ENCODE data around the gene ANXA2R. TPM values are rescaled to one million over a fixed set of nuclear protein-coding genes. Genes with fewer than 3 reads are reported as not detected.

Gene ANXA2R
- total and polyA plus RNA-seq, 2 of the 4 experiments (the other 2 are of a cell fraction), result 1.3 to 3.6 TPM

GRCh38 chr5:43001748-43002147 lies 38.4 kb downstream of the ANXA2R start:
- H2BK15ac ChIP-seq (ENCODE audit: low read depth, low read length), result no peak overlapping the region
- in situ Hi-C loops (cut with MboI; ENCODE audit: low sequenced_read_pairs), result no loop called here
- TF ChIP-seq USF2 (IDR thresholded peaks at IDR 0.05; ENCODE audit: low read depth, low read length), result no peak
- no peak for TF ChIP-seq POLR2A (IDR thresholded peaks at IDR 0.05; ENCODE audit: low read depth, low read length)
- no peak for TF ChIP-seq RFX5 (IDR thresholded peaks at IDR 0.05; ENCODE audit: low read depth, low read length)
- TF ChIP-seq MAFK (IDR thresholded peaks at IDR 0.05; ENCODE audit: low read depth, low read length), result peak; percentile 62
- TF ChIP-seq SMC3 (IDR thresholded peaks at IDR 0.05; ENCODE audit: low read depth, low read length), result no peak
- TF ChIP-seq BHLHE40 (IDR thresholded peaks at IDR 0.05; ENCODE audit: low read depth, low read length), result no peak
- TF ChIP-seq RAD21 (IDR thresholded peaks at IDR 0.05; ENCODE audit: low read length), result no peak
- TF ChIP-seq ELK1 (IDR thresholded peaks at IDR 0.05; ENCODE audit: borderline replicate concordance, low read depth, low read length), result no peak
- no peak overlapping the region for H2AFZ ChIP-seq (replicated peaks; ENCODE audit: low read length, poor library complexity)
- H4K8ac ChIP-seq (ENCODE audit: low read depth in 2 of 2, low read length in 2 of 2), result no peak overlapping the region
- POLR2A ChIA-PET (ENCODE audit: unreplicated experiment), result no interaction called here
- H3K4me3 ChIP-seq (ENCODE audit: insufficient read depth, low read depth, low read length), result no peak overlapping the region
- no peak overlapping the region for H2AK5ac ChIP-seq (ENCODE audit: low read depth, low read length)
- no peak overlapping the region for H4K91ac ChIP-seq (ENCODE audit: insufficient read depth, low read depth, low read length)
- no peak overlapping the region for H3K23ac ChIP-seq (ENCODE audit: low read depth, low read length)
- no peak overlapping the region for H3K14ac ChIP-seq (replicated peaks; ENCODE audit: low read depth, low read length)
- H2BK20ac ChIP-seq (ENCODE audit: low read depth, low read length), result no peak overlapping the region
- no peak overlapping the region for H2AK9ac ChIP-seq (replicated peaks; ENCODE audit: low read depth, low read length, poor library complexity)
- H3K9ac ChIP-seq (ENCODE audit: low read depth, low read length), result no peak overlapping the region
- no peak overlapping the region for H4K5ac ChIP-seq (ENCODE audit: low read depth, low read length)
- dilution Hi-C loops (cut with HindIII; ENCODE audit: low sequenced_read_pairs, unreplicated experiment), result no loop called here
- H3K4me2 ChIP-seq (ENCODE audit: low read depth, low read length), result no peak overlapping the region
- H3K27me3 ChIP-seq (ENCODE audit: control insufficient read depth, insufficient read depth, low read length), result no peaks in the 10 kb centered on the region
- DNase-seq (no peak), ATAC-seq (ENCODE audit: low read depth) (no peak)
- H3K4ac ChIP-seq (ENCODE audit: low read depth, low read length), result no peak overlapping the region
- no peak overlapping the region for H3K56ac ChIP-seq (ENCODE audit: extremely low read depth, insufficient read depth, low read length)
- peaks cover 6% of the 10 kb centered on the region for H3K4me1 ChIP-seq (ENCODE audit: control insufficient read depth, insufficient read depth, low read length)
- no peak overlapping the region for H3K27ac ChIP-seq (ENCODE audit: insufficient read depth, low read length)
- H3K18ac ChIP-seq (ENCODE audit: low read depth, low read length), result no peak overlapping the region
- no TSS peak for BruUV-seq (replicated peaks)
- H2BK5ac ChIP-seq (ENCODE audit: low read depth, low read length, poor library complexity, severe bottlenecking), result no peak overlapping the region
- no peaks in the 10 kb centered on the region for H3K9me1 ChIP-seq (ENCODE audit: insufficient read depth, low read length)
- intact Hi-C loops (cut with micrococcal nuclease), result no loop called here
- CTCF ChIA-PET, result no interaction called here
- no peaks in the 10 kb centered on the region for H4K20me1 ChIP-seq (ENCODE audit: insufficient read depth, low read length)
- H3K9me3 ChIP-seq (ENCODE audit: control insufficient read depth, insufficient read depth, low read length), result no peaks in the 10 kb centered on the region
- H3K79me1 ChIP-seq (ENCODE audit: low read depth in 1 of 2, low read length in 2 of 2), result peaks cover 0 to 33% of the 10 kb centered on the region in 2 experiments; a peak in 2 of 4 replicates
- H3K36me3 ChIP-seq (ENCODE audit: control insufficient read depth, insufficient read depth, low read length), result no peaks in the 10 kb centered on the region
- H2BK120ac ChIP-seq (ENCODE audit: low read depth, low read length), result no peak overlapping the region
